DND-41 (cell line): ENCODE results near the gene BTBD18.
"Not testable (repeated sequence)": the region's sequence is repeated elsewhere in the genome, so short reads cannot be mapped to it uniquely, and the experiment has no call there.

Experiments used
- EZH2 ChIP-seq: IDR thresholded peaks from 3 replicates; pipeline ENCODE4 v1.6.1; 2012; ENCODE audit warnings: borderline replicate concordance, low read depth, mild to moderate bottlenecking, moderate library complexity, low read length, inconsistent platforms; ENCODE audit not compliant: severe bottlenecking
- TF ChIP-seq, protein P1 (sequence below): IDR thresholded peaks from 2 replicates; pipeline ENCODE4 v1.5.1; 2012; ENCODE audit warnings: borderline replicate concordance, low read length, moderate library complexity, mild to moderate bottlenecking; ENCODE audit not compliant: poor library complexity, severe bottlenecking; ENCODE audit errors: extremely low read depth

- TF ChIP-seq, protein P1, sequence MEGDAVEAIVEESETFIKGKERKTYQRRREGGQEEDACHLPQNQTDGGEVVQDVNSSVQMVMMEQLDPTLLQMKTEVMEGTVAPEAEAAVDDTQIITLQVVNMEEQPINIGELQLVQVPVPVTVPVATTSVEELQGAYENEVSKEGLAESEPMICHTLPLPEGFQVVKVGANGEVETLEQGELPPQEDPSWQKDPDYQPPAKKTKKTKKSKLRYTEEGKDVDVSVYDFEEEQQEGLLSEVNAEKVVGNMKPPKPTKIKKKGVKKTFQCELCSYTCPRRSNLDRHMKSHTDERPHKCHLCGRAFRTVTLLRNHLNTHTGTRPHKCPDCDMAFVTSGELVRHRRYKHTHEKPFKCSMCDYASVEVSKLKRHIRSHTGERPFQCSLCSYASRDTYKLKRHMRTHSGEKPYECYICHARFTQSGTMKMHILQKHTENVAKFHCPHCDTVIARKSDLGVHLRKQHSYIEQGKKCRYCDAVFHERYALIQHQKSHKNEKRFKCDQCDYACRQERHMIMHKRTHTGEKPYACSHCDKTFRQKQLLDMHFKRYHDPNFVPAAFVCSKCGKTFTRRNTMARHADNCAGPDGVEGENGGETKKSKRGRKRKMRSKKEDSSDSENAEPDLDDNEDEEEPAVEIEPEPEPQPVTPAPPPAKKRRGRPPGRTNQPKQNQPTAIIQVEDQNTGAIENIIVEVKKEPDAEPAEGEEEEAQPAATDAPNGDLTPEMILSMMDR, result not testable (repeated sequence)
- TF ChIP-seq EZH2, result not testable (repeated sequence)
These were observed 46.2 kb downstream of the BTBD18 start for GRCh38 chr11:57705432-57705831.
